Ishikawa (cell line): ENCODE measurements around the gene SPTAN1.
A peak's percentile ranks its signal among the peaks of the same experiment; 100 is the strongest.

ENCODE experiments used
- CEBPB ChIP-seq: IDR thresholded peaks from 2 replicates; pipeline ENCODE4 v1.6.1; 2012
- EGR1 ChIP-seq: IDR thresholded peaks from 2 replicates; pipeline ENCODE4 v1.6.1; 2012
- EP300 ChIP-seq: IDR thresholded peaks from 2 replicates; pipeline ENCODE4 v1.6.1; 2012; ENCODE audit warnings: borderline replicate concordance
- FOXM1 ChIP-seq: IDR thresholded peaks from 2 replicates; pipeline ENCODE4 v1.6.1; 2012; ENCODE audit warnings: low read depth, borderline replicate concordance
- NFIC ChIP-seq: IDR thresholded peaks from 2 replicates; pipeline ENCODE4 v1.6.1; 2012
- RAD21 ChIP-seq: IDR thresholded peaks from 2 replicates; pipeline ENCODE4 v1.6.1; 2012; ENCODE audit warnings: low read depth
- TAF1 ChIP-seq: IDR thresholded peaks from 2 replicates; pipeline ENCODE4 v1.6.1; 2012; ENCODE audit warnings: low read depth, mild to moderate bottlenecking
- TCF12 ChIP-seq: IDR thresholded peaks from 2 replicates; pipeline ENCODE4 v1.6.1; 2012; ENCODE audit warnings: low read depth
- YY1 ChIP-seq: IDR thresholded peaks from 2 replicates; pipeline ENCODE4 v1.6.1; 2012; ENCODE audit warnings: low read depth
- ZBTB7A ChIP-seq: IDR thresholded peaks from 2 replicates; pipeline ENCODE4 v1.6.1; 2012; ENCODE audit warnings: low read depth
- TF ChIP-seq, protein P1 (sequence below): IDR thresholded peaks from 2 replicates; pipeline ENCODE4 v1.6.1; 2012
- TF ChIP-seq, protein P2 (sequence below): IDR thresholded peaks from 2 replicates; pipeline ENCODE4 v1.6.1; 2012; ENCODE audit warnings: low read depth, mild to moderate bottlenecking
- TF ChIP-seq, protein P3 (sequence below): IDR thresholded peaks from 2 replicates; pipeline ENCODE4 v1.6.1; 2012

DNA sequence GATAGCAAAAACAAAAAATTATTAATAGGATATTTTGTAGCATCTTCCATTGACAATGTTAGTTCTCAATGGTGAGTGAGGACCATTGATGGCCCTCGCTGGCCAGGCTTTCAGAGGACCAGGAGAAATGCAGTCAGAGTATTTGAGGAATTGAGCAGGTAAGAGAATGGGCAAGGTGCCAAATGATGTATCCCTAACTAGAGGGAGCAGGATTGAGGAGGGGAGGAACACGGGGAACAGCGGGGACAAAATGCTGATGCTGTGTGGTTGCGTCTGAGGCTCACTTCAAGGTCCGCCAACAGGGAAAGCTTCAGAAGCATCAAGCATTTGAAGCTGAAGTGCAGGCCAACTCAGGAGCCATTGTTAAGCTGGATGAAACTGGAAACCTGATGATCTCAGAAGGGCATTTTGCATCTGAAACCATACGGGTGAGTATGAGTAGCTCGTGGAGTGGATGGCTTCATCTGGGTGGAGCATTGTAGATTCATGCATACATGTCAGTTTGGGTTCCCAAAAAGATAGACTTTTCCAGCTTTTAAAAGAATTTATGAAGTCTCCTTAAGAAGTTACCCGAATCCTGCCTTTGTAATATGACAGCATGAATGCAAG, 16.2 kb downstream of the SPTAN1 start:
- TF ChIP-seq EP300 (no peak), YY1 (no peak), FOXM1 (no peak), TCF12 (no peak), TAF1 (no peak), NFIC (peak; percentile 72), CEBPB (no peak), RAD21 (no peak), ZBTB7A (no peak), EGR1 (no peak)
- TF ChIP-seq, protein P1, sequence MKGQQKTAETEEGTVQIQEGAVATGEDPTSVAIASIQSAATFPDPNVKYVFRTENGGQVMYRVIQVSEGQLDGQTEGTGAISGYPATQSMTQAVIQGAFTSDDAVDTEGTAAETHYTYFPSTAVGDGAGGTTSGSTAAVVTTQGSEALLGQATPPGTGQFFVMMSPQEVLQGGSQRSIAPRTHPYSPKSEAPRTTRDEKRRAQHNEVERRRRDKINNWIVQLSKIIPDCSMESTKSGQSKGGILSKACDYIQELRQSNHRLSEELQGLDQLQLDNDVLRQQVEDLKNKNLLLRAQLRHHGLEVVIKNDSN = no peak
- TF ChIP-seq, protein P2, sequence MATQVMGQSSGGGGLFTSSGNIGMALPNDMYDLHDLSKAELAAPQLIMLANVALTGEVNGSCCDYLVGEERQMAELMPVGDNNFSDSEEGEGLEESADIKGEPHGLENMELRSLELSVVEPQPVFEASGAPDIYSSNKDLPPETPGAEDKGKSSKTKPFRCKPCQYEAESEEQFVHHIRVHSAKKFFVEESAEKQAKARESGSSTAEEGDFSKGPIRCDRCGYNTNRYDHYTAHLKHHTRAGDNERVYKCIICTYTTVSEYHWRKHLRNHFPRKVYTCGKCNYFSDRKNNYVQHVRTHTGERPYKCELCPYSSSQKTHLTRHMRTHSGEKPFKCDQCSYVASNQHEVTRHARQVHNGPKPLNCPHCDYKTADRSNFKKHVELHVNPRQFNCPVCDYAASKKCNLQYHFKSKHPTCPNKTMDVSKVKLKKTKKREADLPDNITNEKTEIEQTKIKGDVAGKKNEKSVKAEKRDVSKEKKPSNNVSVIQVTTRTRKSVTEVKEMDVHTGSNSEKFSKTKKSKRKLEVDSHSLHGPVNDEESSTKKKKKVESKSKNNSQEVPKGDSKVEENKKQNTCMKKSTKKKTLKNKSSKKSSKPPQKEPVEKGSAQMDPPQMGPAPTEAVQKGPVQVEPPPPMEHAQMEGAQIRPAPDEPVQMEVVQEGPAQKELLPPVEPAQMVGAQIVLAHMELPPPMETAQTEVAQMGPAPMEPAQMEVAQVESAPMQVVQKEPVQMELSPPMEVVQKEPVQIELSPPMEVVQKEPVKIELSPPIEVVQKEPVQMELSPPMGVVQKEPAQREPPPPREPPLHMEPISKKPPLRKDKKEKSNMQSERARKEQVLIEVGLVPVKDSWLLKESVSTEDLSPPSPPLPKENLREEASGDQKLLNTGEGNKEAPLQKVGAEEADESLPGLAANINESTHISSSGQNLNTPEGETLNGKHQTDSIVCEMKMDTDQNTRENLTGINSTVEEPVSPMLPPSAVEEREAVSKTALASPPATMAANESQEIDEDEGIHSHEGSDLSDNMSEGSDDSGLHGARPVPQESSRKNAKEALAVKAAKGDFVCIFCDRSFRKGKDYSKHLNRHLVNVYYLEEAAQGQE = no peak
- TF ChIP-seq, protein P3, sequence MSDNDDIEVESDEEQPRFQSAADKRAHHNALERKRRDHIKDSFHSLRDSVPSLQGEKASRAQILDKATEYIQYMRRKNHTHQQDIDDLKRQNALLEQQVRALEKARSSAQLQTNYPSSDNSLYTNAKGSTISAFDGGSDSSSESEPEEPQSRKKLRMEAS = no peak
